ENCODE measurements around the gene ZNF117.

The ZNF117 gene

GRCh38 chr7:65002972-65003585 is 12.2 kb upstream of the ZNF117 start:
- Histone ChIP-seq H3K27me3 (ENCODE audit: insufficient read depth, poor library complexity, severe bottlenecking) (no peaks in the 10 kb centered on the region), H3K27ac (replicated peaks) (no peak overlapping the region), H3K4me3 (replicated peaks; ENCODE audit: insufficient read depth, low read length) (no peak overlapping the region)
- DNase-seq (ENCODE audit: low read depth in 1 of 2, low spot score in 1 of 2) = no peak
- TF ChIP-seq GABPA (IDR thresholded peaks at IDR 0.05; ENCODE audit: low read depth) (no peak), REST (IDR thresholded peaks at IDR 0.05; ENCODE audit: insufficient replicate concordance, low read depth) (no peak), SPI1 (IDR thresholded peaks at IDR 0.05; ENCODE audit: borderline replicate concordance, low read depth) (no peak), CTCF (IDR thresholded peaks at IDR 0.05; ENCODE audit: insufficient read depth, low read length) (no peak), POLR2AphosphoS5 (IDR thresholded peaks at IDR 0.05; ENCODE audit: low read depth) (no peak)

- DNase-seq (ENCODE audit: low read depth in 1 of 2, low spot score in 1 of 2) = no peak
- H3K27me3 ChIP-seq (ENCODE audit: insufficient read depth, poor library complexity, severe bottlenecking) = no peaks in the 10 kb centered on the region
Measured at GRCh38 chr7:65001291-65001814, 10.5 kb upstream of the ZNF117 start.

More at GRCh38 chr7:65001291-65001814, 10.5 kb upstream of the ZNF117 start:
- TF ChIP-seq CTCF (IDR thresholded peaks at IDR 0.05; ENCODE audit: insufficient read depth, low read length) = no peak
- no peak for TF ChIP-seq GABPA (IDR thresholded peaks at IDR 0.05; ENCODE audit: low read depth)
- TF ChIP-seq REST (IDR thresholded peaks at IDR 0.05; ENCODE audit: insufficient replicate concordance, low read depth) = no peak
- TF ChIP-seq SPI1 (IDR thresholded peaks at IDR 0.05; ENCODE audit: borderline replicate concordance, low read depth) = no peak
- no peak for TF ChIP-seq POLR2AphosphoS5 (IDR thresholded peaks at IDR 0.05; ENCODE audit: low read depth)
- Histone ChIP-seq H3K27ac (replicated peaks) (peak overlapping the region; percentile 95), H3K4me3 (replicated peaks; ENCODE audit: insufficient read depth, low read length) (no peak overlapping the region)

Measured in HL-60 (cell line).